Measurements from ENCODE around the gene MAPKAP1. TPM values are rescaled to one million over a fixed set of nuclear protein-coding genes. Genes with fewer than 3 reads are reported as not detected.

The MAPKAP1 gene
- total RNA-seq, 2 donors from 2014 or later, result 83.7 to 91.8 TPM

GRCh38 chr9:125423964-125424363, 283.0 kb downstream of the MAPKAP1 start:
- DNase-seq, result no peak
- Histone ChIP-seq H3K27ac (no peak overlapping the region), H3K9me3 (no peaks in the 10 kb centered on the region), H3K4me1 (no peaks in the 10 kb centered on the region), H3K4me3 (no peak overlapping the region), H3K27me3 (no peaks in the 10 kb centered on the region), H3K36me3 (replicated peaks in 1 of 2; ENCODE audit: insufficient read depth in 1 of 2, low read depth in 2 of 2) (no peaks in the 10 kb centered on the region)
- intact Hi-C loops (cut with DNase I), result no loop called here
- WGBS, 2 donors, result 60 to 75% methylated on average over 7 to 8 of the region's 8 CpGs
- no peak for TF ChIP-seq CTCF (IDR thresholded peaks at IDR 0.05)
- ATAC-seq, result no peak

- Histone ChIP-seq H3K36me3 (replicated peaks in 1 of 2; ENCODE audit: insufficient read depth in 1 of 2, low read depth in 2 of 2) (no peaks in the 10 kb centered on the region), H3K27ac (no peak overlapping the region), H3K4me3 (no peak overlapping the region), H3K27me3 (no peaks in the 10 kb centered on the region), H3K9me3 (no peaks in the 10 kb centered on the region), H3K4me1 (no peaks in the 10 kb centered on the region)
- intact Hi-C loops (cut with DNase I), result no loop called here
- no peak for ATAC-seq
- no peak for TF ChIP-seq CTCF (IDR thresholded peaks at IDR 0.05)
- TF ChIP-seq POLR2A (IDR thresholded peaks at IDR 0.05), result no peak
- WGBS, 2 donors, result 61 to 77% methylated on average over 9 to 10 of the region's 10 CpGs
- no peak for DNase-seq
These were observed 284.2 kb downstream of the MAPKAP1 start for GRCh38 chr9:125422853-125423252.

GRCh38 chr9:125421591-125422181, 285.3 kb downstream of the MAPKAP1 start:
- no peaks in the 10 kb centered on the region for H3K36me3 ChIP-seq (replicated peaks in 1 of 2; ENCODE audit: insufficient read depth in 1 of 2, low read depth in 2 of 2)
- H3K27me3 ChIP-seq, result no peaks in the 10 kb centered on the region
- no peak overlapping the region for H3K4me3 ChIP-seq
- no peaks in the 10 kb centered on the region for H3K4me1 ChIP-seq
- ATAC-seq (no peak), DNase-seq (no peak)
- intact Hi-C loops (cut with DNase I), result no loop called here
- H3K9me3 ChIP-seq, result no peaks in the 10 kb centered on the region
- no peak overlapping the region for H3K27ac ChIP-seq
- no peak for TF ChIP-seq CTCF (IDR thresholded peaks at IDR 0.05)
- no peak for TF ChIP-seq POLR2A (IDR thresholded peaks at IDR 0.05)
- 89% methylated on average over 7 to 13 of the region's 13 CpGs for WGBS, 2 donors

GRCh38 chr9:125421166-125421565, 285.8 kb downstream of the MAPKAP1 start:
- H3K4me3 ChIP-seq, result no peak overlapping the region
- no peak overlapping the region for H3K27ac ChIP-seq
- no peak for TF ChIP-seq POLR2A (IDR thresholded peaks at IDR 0.05)
- TF ChIP-seq CTCF (IDR thresholded peaks at IDR 0.05), result no peak
- WGBS, 2 donors, result 89 to 91% methylated on average over 6 of the region's 6 CpGs
- DNase-seq, result no peak
- intact Hi-C loops (cut with DNase I), result no loop called here
- H3K9me3 ChIP-seq, result no peaks in the 10 kb centered on the region
- H3K4me1 ChIP-seq, result no peaks in the 10 kb centered on the region
- ATAC-seq, result no peak
- H3K36me3 ChIP-seq (replicated peaks in 1 of 2; ENCODE audit: insufficient read depth in 1 of 2, low read depth in 2 of 2), result no peaks in the 10 kb centered on the region
- no peaks in the 10 kb centered on the region for H3K27me3 ChIP-seq

- intact Hi-C loops (cut with DNase I), result no loop called here
- H3K27ac ChIP-seq, result no peak overlapping the region
- H3K4me1 ChIP-seq, result no peaks in the 10 kb centered on the region
- no peak for DNase-seq
- ATAC-seq, result no peak
- no peak overlapping the region for H3K4me3 ChIP-seq
- H3K9me3 ChIP-seq, result no peaks in the 10 kb centered on the region
- no peaks in the 10 kb centered on the region for H3K36me3 ChIP-seq (replicated peaks in 1 of 2; ENCODE audit: insufficient read depth in 1 of 2, low read depth in 2 of 2)
- WGBS, 2 donors, result 68 to 83% methylated on average over 3 of the region's 3 CpGs
- TF ChIP-seq POLR2A (IDR thresholded peaks at IDR 0.05) (no peak), CTCF (IDR thresholded peaks at IDR 0.05) (no peak)
- H3K27me3 ChIP-seq, result no peaks in the 10 kb centered on the region
These were observed 288.6 kb downstream of the MAPKAP1 start for GRCh38 chr9:125418404-125418803.
